ENCODE measurements around the gene REN. TPM values are rescaled to one million over a fixed set of nuclear protein-coding genes. Genes with fewer than 3 reads are reported as not detected.

REN gene
- total and polyA plus RNA-seq, 2 experiments from 2014 or later = not detected

GRCh38 chr1:204197068-204197467 lies 30.9 kb upstream of the REN start:
- H3F3A ChIP-seq (replicated peaks; ENCODE audit: low read depth) = no peaks in the 10 kb centered on the region
- no peak for DNase-seq (ENCODE audit: low spot score)

More at GRCh38 chr1:204197068-204197467, 30.9 kb upstream of the REN start:
- H3K36me3 ChIP-seq (ENCODE audit: insufficient read depth) = no peaks in the 10 kb centered on the region
- Mint-ChIP-seq H3K27ac (no peak overlapping the region), H3K36me3 (ENCODE audit: low read depth) (no peaks in the 10 kb centered on the region), H3K27me3 (ENCODE audit: insufficient read depth, low read depth, poor library complexity) (peaks cover 8% of the 10 kb centered on the region), H3K4me3 (no peak overlapping the region), H3K4me1 (peaks cover 10% of the 10 kb centered on the region; the same call in 2 of the 3 replicates), H3K9me3 (no peaks in the 10 kb centered on the region; the same call in 2 of the 3 replicates)
- TF ChIP-seq ZNF462 (CRISPR knock-in tag; IDR thresholded peaks at IDR 0.05) (no peak), EZH2 (IDR thresholded peaks at IDR 0.05; ENCODE audit: low read depth, unreplicated experiment) (no peak), EZH2phosphoT487 (IDR thresholded peaks at IDR 0.05; ENCODE audit: unreplicated experiment) (no peak), JUNB (IDR thresholded peaks at IDR 0.05; ENCODE audit: unreplicated experiment) (no peak), ZNF331 (CRISPR knock-in tag; IDR thresholded peaks at IDR 0.05; ENCODE audit: low read depth) (no peak), CREB1 (CRISPR knock-in tag; IDR thresholded peaks at IDR 0.05; ENCODE audit: low read depth) (no peak), STAT1 (IDR thresholded peaks at IDR 0.05; ENCODE audit: unreplicated experiment) (no peak), POLR2AphosphoS5 (IDR thresholded peaks at IDR 0.05; ENCODE audit: low read depth) (no peak), REST (IDR thresholded peaks at IDR 0.05; ENCODE audit: unreplicated experiment) (no peak), NANOG (IDR thresholded peaks at IDR 0.05; ENCODE audit: borderline replicate concordance) (no peak), ZNF114 (CRISPR knock-in tag; IDR thresholded peaks at IDR 0.05) (no peak), ETS1 (IDR thresholded peaks at IDR 0.05) (no peak)
- TF ChIP-seq, protein P1, sequence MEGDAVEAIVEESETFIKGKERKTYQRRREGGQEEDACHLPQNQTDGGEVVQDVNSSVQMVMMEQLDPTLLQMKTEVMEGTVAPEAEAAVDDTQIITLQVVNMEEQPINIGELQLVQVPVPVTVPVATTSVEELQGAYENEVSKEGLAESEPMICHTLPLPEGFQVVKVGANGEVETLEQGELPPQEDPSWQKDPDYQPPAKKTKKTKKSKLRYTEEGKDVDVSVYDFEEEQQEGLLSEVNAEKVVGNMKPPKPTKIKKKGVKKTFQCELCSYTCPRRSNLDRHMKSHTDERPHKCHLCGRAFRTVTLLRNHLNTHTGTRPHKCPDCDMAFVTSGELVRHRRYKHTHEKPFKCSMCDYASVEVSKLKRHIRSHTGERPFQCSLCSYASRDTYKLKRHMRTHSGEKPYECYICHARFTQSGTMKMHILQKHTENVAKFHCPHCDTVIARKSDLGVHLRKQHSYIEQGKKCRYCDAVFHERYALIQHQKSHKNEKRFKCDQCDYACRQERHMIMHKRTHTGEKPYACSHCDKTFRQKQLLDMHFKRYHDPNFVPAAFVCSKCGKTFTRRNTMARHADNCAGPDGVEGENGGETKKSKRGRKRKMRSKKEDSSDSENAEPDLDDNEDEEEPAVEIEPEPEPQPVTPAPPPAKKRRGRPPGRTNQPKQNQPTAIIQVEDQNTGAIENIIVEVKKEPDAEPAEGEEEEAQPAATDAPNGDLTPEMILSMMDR (conservative IDR thresholded peaks at IDR 0.05; ENCODE audit: low read depth in 2 of 2) = no peak
- no peaks in the 10 kb centered on the region for H3K79me2 ChIP-seq (replicated peaks; ENCODE audit: insufficient read depth)
- no peak overlapping the region for H3K4me3 ChIP-seq
- no peak overlapping the region for H3K4me2 ChIP-seq
- no peak for ATAC-seq
- H4K20me1 ChIP-seq (replicated peaks; ENCODE audit: insufficient read depth) = no peaks in the 10 kb centered on the region
- H3K9me2 ChIP-seq (ENCODE audit: insufficient read depth) = no peaks in the 10 kb centered on the region
- no peak overlapping the region for H2AFZ ChIP-seq
- H3K27me3 ChIP-seq (ENCODE audit: insufficient read depth) = peaks cover 3% of the 10 kb centered on the region; the same call in 1 of the 2 replicates
- H3K4me1 ChIP-seq (ENCODE audit: insufficient read depth) = no peaks in the 10 kb centered on the region; the same call in 1 of the 2 replicates
- no peak overlapping the region for H3K27ac ChIP-seq (ENCODE audit: low read depth)

All from GM23338 (cell line).